HG02981 (cell line): ENCODE data around the gene HOXC9.

Experiments used
- ATAC-seq: cut with Tn5 transposase; IDR thresholded peaks from one replicate; pipeline ENCODE4 v1.9.1; 2021; ENCODE audit warnings: mild to moderate bottlenecking, moderate library complexity; ENCODE audit not compliant: unreplicated experiment

The HOXC9 gene

DNA sequence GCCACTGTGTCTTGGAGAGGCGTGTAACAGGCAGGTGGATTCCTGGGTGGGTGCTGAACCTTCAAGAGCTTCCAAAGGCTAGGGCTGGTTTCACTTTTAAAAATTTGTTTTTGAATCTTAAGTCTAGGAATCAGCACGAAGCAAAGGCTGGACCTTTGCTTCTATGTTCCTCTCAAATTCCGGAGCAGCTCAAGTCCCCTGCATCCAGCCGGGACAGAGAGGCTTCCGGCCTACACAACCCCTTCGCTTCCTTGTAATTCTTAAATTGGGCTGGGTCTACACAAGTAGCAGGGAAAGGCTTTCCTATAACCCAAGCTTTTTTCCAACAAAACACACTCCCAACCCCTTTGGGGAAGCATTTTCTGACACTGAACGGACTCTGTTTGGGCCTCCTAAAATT, 37.0 kb upstream of the HOXC9 start:
- ATAC-seq, result no peak

DNA sequence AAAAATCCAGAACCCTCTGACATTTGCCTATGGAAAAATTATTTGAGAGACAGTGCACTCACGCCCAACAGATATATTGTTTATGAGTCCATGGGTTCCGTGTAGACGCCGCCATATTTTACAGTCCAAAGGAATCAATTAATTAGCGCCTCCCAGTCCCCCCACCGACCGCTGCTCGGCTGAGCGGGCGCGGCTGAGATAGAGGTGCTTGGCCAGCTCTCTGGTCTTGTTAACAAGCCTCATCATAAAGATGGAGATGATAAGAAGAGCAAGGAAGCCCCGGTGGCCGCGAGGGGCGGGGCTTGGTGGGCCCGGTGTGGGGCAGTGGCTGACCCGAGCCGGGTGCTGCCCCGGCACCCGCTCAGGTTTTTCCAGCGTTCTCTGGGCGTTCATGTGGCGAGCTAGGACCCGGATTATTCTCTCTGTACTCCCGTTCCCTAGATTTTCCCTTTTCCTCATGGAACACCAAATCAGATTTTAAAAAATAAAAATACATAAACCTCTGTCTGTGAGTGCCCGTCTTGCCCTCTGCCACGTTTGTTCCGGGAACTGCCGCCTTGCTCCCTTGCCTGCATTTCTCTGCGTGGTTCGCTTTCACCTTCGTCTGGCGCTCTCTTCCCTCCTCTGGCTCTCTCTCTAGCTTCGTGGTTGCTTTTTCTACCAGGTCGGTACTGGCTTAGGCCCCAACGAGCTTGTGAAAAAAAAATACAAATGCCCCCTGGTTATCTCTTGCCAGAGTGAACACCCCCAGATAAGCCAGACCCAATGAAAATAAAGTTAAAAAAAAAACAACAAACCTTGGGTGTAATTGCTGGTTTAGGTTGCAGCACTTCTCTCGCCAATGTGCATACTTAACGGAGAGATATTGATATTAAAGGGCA, 36.3 kb upstream of the HOXC9 start:
- no peak for ATAC-seq

DNA sequence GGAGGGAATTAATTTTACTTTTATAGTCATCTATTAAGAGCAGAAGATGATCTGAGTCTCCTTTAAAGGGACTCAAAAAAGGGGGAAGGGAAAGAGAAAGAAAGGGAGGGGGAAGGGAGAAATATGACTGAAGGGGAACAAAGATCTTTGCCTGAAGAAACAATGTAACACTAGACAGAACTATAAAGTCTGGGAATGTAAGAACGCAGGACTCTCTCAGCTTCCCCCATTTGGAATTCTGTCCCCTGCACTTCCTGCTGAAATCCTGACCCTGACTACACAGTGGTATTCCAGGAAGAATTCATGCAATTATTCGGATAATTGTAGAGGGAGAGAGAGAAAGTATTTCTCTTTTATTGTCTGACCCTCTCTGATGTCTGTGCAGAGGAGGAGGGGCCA, 35.6 kb upstream of the HOXC9 start:
- no peak for ATAC-seq

DNA sequence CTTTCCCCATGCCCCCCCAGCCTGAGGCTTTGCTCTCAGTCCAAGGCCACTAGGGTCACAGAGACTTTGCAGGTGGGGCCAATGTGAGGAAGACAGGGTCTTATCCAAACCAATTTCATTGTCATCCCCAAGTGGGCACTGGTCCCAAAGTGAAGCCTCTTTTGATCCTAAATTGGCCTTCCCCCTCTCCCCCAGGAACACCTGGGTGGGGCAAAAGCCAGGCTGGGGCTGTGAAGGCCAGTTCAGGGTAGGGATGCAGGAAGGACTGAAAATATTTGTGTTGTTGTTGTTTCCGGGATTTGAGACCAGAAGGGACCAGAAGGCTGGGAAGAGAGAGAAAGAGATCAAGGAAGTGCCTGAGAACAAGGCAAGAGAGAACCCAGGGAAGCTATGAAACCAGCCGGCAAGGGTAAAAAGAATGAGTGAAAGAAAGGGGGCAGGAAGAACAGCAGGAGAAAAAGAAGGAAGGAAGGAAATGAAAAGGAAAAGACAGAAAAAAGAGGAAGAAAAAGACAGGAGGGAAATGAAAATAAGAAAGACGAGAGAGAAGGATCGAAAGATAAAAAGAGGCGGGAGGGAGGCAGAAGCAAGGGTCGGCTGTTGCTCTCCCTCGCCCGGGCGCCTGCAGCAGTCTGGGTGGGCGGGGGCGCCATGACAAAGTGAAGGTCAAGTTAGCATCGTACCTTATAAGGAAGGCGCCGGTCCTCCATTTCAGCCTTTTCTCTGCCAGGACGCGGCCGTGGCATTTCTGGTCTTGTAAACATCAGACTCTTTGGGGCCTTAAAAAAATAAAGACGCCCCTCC, 34.5 kb upstream of the HOXC9 start:
- no peak for ATAC-seq

DNA sequence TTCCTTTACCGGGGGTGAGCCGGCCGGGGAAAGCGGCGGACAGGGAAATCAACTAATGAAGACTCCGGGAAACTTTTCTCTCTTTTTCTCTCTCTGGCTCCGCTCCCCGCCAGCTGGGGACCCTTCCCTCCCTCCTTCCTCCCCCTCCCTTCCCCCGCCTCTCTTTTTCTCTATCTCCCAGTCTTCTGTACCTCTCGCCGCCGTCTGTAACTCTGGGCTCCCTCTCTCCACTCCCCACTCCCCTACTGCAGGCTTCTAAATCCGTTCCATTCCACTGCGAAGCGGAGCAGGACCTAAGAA, 33.9 kb upstream of the HOXC9 start:
- ATAC-seq, result no peak

DNA sequence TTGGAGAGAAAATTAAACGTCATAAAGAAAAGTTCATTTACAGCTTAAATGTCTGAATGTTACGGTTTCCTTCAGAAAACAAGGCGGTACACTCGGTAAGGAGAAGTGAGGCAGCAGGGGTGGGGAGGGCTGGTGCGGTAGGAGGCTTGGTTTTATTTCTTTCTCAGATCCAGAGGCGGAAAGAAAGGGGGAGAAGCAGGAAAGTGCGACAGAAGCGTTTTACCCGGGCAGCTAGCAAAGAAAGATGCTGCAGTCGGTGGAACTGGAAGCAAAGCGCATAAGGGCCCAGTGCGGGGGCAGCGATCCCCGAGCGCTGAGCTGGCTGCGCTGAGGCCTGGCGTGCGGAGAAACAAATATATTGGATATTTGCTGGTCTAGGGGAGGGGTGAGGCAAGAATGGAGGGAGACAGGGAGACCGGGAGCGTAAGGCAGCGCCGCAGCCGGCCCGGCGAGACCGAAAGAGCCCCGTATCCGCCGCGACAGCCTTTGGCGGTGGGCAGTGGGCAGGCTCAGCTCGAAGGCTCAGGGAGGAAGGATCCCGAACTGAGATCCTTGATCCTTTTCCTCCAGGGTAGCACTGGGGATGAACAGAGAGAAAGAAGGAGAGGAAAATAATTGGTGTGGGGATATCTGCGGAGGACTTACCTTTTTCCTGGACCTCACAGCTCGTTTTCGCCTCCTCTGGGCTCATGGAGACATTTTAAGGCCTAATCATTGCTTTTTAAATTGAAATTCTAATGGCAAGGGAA, 33.4 kb upstream of the HOXC9 start:
- ATAC-seq, result no peak

DNA sequence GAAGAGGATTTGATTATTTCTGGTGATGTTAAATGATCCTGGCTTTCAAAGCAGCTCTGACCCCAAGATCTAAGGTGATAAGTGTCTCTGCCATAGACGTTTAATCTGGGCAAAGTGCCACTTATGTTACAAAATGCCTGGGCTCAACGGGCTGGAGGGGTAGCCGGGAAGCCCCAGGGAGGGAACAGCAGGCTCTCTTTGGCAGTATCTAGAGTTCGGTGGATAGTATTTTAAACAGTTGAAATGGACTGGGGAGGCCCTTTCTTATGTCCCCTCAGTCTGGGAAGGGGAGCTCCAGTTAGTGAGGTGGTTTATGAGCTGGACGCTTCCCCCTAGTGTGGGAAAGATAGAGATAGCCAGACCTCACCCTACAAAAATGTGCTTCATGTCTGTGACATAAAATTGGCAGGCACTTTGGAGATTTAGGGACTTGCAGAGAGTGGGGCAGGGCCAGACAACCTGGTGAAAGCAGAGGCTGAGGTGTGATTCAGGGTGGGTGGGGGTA, 32.5 kb upstream of the HOXC9 start:
- no peak for ATAC-seq

DNA sequence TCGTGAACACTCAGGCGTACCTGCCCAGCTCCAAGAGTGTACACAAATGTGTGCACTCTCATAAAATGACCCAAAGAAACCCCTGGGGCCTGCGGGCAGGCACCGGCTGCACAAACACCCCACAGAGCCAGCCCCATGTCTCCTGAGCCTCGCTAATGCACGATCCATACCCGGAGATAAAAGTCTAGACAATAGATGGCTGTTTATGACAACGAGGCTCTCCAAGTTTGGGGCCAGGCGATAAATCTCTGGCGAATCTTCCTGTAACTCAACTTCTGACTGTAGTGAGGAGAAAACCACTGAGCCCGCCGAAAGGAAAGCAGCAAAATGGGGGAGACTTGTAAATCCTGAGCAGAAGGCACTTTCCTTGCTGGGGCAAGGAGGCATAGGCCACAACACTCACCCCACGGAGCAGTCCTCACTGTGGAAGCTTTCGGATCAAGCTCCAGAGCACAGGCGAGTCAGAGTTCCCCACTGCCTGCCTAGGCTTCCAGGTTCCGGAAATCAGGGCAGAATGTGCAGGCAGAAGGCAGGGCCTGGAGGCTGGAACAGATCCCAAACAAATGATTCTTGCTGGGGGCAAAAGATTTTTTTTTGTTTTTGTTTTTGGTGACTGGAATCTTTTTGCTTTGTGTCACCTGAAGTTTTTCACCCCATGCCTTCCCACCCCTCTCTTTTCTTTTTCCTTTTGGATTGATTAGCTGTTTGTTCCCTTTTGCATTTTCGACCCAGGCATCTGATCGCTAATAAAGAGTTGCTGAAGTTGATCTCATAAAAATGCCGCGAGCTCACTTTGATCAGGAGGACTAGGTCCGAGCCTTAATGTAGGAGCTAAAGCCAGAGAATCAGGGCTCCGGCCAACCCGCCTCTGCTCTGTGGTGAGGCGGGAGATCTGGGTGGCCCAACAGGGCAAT, 31.5 kb upstream of the HOXC9 start:
- ATAC-seq, result no peak

DNA sequence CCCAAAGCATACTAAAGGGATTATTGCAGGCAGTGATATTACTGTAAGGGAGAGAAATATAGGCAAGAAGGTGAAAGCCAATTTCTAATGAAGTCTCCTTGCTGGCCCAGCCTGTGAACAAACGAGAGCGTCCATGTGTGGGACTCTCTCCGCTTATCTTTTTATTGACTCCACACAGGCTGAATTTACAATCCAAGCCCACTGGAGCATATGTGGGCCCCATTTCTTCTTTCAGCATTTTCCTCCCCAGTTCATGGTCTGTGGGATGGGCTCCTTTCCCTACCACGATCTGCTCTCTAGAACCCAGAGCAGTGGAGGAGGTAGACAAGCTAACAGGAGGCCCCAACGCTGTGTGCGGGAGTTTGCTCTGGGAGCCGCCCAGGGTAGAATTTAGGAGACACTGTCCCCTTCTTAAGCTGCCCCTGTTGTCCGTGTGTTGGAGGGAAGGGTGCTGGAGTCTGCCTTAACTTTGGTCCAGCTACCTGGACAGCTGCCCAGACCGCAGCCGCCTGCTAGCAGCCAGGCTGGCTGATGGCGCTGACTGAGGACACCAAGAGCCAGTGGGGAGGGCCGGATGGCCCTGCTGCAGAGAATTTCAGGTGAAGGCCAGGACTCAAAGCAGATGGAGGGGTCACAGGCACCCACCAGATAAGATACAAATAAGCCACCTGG, 30.2 kb upstream of the HOXC9 start:
- ATAC-seq, result no peak

DNA sequence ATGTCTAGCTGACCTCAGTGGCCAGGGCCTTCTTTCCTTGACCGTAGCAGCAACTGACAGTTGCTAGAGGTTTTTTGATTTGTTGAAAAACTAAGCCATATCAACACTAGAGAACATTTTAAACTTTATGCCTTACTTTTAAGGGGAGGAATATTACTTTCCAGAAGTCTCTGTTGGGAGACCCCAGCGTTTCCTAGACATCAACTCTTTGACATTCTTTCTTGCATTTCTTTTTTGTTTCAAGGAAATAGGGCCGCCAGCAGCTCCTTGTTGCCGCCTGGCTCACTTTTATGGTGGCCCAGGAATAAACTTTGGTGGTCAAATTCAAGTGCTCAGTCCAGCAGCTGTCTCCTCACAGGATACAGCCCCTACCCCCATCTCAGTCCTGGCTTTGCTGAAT, 29.5 kb upstream of the HOXC9 start:
- ATAC-seq, result no peak

DNA sequence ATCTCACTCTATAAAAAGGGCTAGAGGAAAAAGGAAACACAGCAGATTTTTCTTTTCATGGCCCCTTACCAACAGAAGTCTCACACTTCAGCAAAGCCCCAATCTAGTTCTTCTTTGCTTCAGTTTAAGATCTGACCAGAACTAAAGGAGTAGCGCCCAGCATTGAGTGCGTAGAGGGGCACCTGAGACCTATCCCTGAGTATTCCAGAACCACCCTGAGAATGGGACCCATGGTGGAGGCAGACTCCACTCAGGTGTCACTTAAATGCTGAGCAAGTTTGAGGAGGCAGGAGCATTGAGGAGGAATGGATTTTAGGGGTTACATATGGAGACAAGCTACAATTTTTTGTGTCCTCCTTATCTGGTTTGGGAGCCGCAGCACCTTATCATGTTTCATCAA, 28.8 kb upstream of the HOXC9 start:
- ATAC-seq, result no peak

DNA sequence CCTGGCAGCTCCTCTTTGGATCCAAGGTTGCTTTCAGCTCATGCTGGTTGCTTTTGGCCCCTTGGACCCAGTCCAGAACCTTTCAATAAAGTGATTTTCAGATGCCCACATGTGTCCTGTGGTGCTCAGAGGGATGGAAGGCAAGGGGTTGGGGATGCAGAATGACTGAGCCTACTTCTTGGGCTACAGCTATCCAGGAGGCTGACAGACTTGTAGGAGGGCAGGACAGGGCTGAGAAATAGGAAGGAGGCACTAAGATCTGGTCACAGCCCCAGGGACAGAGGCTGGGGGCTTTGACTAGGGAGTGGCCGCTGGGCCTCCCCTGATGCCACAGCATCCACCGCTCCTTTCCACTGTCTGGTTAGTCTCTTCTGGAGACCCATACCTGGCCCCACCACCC, 28.3 kb upstream of the HOXC9 start:
- ATAC-seq, result no peak

DNA sequence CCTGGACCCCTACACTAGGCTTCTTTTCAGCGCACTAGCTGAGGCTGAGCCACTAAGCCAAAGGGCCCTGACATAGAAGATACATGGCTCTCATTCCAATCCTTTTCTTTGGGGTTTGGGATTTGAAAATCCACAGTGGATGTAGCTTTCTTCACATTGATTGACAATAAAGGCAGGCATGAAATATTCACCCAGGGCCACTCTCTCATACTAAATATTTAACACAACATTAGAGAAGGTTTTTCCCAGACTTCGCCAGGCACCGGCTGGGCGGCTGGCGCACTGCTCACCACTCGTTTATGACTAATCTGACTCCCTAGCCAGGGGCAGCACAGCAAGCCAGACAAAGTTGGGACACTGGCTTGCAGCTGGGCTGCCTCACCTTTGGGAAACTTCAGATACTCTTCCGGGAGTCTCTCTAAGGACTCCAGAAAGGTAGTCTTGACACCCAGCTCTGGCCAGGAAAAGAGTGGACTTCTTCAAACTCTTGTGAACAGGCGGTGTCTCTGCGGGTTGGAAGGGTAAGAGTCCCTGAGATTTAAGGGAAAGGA, 27.7 kb upstream of the HOXC9 start:
- no peak for ATAC-seq

DNA sequence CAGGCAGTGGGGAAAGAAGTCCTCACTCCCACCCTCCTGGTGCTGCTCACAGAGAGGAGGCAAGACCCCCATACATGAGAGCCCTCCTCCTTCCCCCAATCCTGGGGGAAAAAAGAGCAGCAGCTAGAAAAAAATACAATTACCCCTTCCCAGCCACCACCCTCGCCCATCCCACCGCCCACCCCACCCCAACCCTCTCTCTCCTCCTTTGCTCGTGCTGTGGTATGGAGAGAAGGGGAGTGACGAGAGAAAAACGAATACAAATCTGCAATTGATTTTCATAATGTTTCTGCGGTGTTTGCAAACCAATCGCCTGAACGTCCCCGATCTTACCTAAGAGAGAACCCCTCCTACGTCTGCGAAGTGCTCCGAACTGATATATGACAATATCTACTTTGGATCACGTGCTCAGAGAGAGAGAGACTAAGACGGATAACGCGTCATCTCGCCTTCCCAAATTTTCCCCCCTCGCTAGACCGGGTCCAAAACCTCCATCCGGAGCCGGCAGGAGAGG, 27.2 kb upstream of the HOXC9 start, which contains the start of gene HOXC11:
HOXC11 (plus strand) TSS at position 405 of the 514 bp plus-strand sequence. CDS start 116 bp downstream, outside the sequence.
- no peak for ATAC-seq

DNA sequence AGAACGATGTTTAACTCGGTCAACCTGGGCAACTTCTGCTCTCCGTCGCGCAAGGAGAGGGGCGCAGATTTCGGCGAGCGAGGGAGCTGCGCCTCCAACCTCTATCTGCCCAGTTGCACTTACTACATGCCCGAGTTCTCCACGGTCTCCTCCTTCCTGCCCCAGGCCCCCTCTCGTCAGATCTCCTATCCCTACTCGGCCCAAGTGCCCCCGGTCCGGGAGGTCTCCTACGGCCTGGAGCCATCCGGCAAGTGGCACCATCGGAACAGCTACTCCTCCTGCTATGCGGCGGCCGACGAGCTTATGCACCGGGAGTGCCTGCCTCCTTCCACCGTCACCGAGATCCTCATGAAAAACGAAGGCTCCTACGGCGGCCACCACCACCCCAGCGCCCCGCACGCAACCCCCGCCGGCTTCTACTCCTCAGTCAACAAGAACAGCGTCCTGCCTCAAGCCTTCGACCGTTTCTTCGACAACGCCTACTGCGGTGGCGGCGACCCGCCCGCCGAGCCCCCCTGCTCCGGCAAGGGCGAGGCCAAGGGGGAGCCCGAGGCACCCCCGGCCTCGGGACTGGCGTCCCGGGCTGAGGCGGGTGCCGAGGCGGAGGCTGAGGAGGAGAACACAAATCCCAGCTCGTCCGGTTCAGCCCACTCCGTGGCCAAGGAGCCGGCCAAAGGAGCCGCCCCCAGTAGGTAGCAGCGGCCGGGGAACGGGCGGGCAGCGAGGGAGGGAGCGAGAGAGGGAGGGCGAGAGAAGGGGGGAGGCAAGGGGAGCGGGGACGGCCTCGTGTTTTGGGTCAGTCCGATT, 26.5 kb upstream of the HOXC9 start:
- no peak for ATAC-seq

DNA sequence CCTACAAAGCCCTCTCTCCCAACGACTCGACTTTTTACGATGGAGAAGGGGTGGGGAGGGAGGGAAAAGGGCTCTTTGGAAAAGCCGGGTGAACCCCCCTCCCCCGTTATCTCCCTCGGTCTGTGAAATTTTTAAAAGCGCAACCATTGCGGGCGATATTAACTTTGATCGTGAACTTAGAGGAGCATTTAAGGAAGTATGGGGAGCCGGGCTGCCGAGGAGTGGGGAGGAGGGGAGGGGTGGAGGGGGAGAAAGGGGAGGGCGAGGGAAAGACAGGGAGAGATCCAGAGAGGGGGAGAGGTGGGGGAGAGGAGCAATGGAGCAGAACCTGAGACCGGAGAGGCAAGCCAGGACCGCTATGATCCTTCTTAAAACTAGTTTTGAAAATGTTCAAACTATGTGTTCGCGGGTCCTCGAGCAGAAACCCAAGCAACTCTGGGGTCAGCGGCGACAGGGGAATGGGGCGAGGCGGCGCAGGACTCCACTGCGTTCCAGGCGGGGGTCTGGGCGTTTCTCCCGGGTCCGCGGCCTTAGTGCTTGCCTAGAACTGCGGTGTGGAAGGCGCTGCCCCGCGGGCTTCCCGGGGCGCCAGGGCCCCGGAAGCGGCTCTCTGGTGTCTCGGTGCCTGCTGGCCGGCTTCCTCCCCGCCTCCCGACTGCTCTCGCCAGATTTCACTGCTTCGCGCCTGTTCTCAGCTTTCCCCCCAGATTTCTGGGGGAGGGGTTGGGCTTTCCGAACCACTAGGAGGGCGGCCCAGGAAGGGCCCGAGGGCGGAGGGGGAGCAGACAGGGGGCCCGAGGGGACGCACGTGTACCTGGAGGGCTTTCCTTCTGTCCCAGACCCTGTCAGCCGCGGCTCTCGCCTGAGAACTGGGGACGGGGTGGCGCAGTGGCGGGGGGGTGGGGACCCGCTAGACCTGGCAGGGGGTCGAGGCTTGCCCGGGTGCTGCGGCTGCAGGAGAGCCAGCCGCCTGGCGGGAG, 25.6 kb upstream of the HOXC9 start, which contains the start of gene HOTAIR:
HOTAIR (minus strand) TSS at position 871 of the 980 bp plus-strand sequence.
- ATAC-seq, result no peak

DNA sequence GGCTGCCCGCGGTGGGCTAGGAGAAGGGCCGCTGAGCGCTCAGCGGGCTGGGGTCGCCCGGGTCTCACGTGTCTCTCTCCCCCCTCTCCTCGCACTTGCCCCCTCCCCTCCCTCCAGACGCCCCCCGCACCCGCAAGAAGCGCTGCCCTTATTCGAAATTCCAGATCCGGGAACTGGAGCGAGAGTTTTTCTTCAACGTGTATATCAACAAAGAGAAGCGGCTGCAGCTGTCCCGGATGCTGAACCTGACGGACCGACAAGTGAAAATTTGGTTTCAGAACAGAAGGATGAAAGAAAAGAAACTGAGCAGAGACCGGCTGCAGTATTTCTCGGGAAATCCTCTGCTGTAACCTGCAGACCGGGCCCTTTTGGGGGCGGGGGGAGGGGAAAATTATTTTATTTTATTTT, 24.9 kb upstream of the HOXC9 start:
- ATAC-seq, result no peak
